Ishikawa (cell line): ENCODE results near the gene CEP135.

Experiments
- CEBPB ChIP-seq: IDR thresholded peaks from 2 replicates; pipeline ENCODE4 v1.6.1; 2012
- CREB1 ChIP-seq: IDR thresholded peaks from 2 replicates; pipeline ENCODE4 v1.6.1; 2012; ENCODE audit warnings: low read depth
- EGR1 ChIP-seq: IDR thresholded peaks from 2 replicates; pipeline ENCODE4 v1.6.1; 2012
- EP300 ChIP-seq: IDR thresholded peaks from 2 replicates; pipeline ENCODE4 v1.6.1; 2012; ENCODE audit warnings: borderline replicate concordance
- FOXM1 ChIP-seq: IDR thresholded peaks from 2 replicates; pipeline ENCODE4 v1.6.1; 2012; ENCODE audit warnings: low read depth, borderline replicate concordance
- NFIC ChIP-seq: IDR thresholded peaks from 2 replicates; pipeline ENCODE4 v1.6.1; 2012
- RAD21 ChIP-seq: IDR thresholded peaks from 2 replicates; pipeline ENCODE4 v1.6.1; 2012; ENCODE audit warnings: low read depth
- TAF1 ChIP-seq: IDR thresholded peaks from 2 replicates; pipeline ENCODE4 v1.6.1; 2012; ENCODE audit warnings: low read depth, mild to moderate bottlenecking
- TCF12 ChIP-seq: IDR thresholded peaks from 2 replicates; pipeline ENCODE4 v1.6.1; 2012; ENCODE audit warnings: low read depth
- TEAD4 ChIP-seq: IDR thresholded peaks from 2 replicates; pipeline ENCODE4 v1.6.1; 2012
- YY1 ChIP-seq: IDR thresholded peaks from 2 replicates; pipeline ENCODE4 v1.6.1; 2012; ENCODE audit warnings: low read depth
- ZBTB7A ChIP-seq: IDR thresholded peaks from 2 replicates; pipeline ENCODE4 v1.6.1; 2012; ENCODE audit warnings: low read depth
- TF ChIP-seq, protein P1 (sequence below): IDR thresholded peaks from 2 replicates; pipeline ENCODE4 v1.6.1; 2012; ENCODE audit warnings: low read depth, mild to moderate bottlenecking
- TF ChIP-seq, protein P2 (sequence below): IDR thresholded peaks from 2 replicates; pipeline ENCODE4 v1.6.1; 2012
- TF ChIP-seq, protein P3 (sequence below): IDR thresholded peaks from 2 replicates; pipeline ENCODE4 v1.6.1; 2012

Gene CEP135

DNA sequence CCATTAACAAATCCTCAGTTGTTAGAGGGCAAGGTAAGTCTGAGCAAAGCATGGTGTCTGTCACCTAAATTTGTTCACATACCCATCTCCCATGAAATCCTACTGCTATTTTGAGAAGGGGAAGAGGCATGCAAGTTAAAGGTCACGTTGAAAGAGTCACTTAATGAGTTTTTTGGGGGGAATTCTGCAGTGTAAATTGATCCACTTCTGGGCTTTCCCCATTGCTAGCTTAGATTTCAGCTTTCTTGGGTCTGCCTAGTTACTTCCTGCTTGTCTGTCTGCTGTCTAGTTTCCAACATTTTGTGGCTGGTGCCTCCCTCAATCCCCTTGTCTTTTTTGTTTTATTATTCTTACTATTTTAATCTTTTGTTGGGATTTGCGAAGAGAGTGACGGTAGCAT is 32.0 kb downstream of the CEP135 start:
- TF ChIP-seq FOXM1 (no peak), ZBTB7A (no peak), NFIC (no peak), YY1 (no peak), CREB1 (no peak), RAD21 (no peak), CEBPB (no peak), EGR1 (no peak), TEAD4 (no peak)

DNA sequence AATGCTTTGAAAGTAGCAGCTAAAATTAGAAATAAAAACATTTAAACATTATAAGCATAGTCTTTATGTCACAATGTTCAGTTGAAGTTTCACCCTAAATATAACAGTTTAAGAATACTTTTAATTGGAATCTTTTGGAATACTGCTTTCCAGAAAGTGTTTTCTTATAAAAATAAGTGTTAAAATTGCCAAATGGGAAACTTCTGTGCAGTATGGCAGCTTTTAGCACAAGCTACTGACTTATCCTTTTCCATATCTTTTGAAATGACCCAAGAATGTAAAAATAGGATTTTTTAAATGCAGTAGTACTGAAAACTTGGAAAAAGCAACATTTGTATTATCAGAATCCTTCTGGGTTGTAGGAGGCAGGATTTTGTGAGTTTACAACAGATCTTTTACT is 34.2 kb downstream of the CEP135 start:
- TF ChIP-seq, protein P1, sequence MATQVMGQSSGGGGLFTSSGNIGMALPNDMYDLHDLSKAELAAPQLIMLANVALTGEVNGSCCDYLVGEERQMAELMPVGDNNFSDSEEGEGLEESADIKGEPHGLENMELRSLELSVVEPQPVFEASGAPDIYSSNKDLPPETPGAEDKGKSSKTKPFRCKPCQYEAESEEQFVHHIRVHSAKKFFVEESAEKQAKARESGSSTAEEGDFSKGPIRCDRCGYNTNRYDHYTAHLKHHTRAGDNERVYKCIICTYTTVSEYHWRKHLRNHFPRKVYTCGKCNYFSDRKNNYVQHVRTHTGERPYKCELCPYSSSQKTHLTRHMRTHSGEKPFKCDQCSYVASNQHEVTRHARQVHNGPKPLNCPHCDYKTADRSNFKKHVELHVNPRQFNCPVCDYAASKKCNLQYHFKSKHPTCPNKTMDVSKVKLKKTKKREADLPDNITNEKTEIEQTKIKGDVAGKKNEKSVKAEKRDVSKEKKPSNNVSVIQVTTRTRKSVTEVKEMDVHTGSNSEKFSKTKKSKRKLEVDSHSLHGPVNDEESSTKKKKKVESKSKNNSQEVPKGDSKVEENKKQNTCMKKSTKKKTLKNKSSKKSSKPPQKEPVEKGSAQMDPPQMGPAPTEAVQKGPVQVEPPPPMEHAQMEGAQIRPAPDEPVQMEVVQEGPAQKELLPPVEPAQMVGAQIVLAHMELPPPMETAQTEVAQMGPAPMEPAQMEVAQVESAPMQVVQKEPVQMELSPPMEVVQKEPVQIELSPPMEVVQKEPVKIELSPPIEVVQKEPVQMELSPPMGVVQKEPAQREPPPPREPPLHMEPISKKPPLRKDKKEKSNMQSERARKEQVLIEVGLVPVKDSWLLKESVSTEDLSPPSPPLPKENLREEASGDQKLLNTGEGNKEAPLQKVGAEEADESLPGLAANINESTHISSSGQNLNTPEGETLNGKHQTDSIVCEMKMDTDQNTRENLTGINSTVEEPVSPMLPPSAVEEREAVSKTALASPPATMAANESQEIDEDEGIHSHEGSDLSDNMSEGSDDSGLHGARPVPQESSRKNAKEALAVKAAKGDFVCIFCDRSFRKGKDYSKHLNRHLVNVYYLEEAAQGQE, result no peak
- TF ChIP-seq TAF1 (no peak), NFIC (no peak), TEAD4 (no peak), TCF12 (no peak), YY1 (no peak), EGR1 (no peak), RAD21 (no peak), EP300 (no peak), FOXM1 (no peak)
- TF ChIP-seq, protein P2, sequence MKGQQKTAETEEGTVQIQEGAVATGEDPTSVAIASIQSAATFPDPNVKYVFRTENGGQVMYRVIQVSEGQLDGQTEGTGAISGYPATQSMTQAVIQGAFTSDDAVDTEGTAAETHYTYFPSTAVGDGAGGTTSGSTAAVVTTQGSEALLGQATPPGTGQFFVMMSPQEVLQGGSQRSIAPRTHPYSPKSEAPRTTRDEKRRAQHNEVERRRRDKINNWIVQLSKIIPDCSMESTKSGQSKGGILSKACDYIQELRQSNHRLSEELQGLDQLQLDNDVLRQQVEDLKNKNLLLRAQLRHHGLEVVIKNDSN, result no peak

DNA sequence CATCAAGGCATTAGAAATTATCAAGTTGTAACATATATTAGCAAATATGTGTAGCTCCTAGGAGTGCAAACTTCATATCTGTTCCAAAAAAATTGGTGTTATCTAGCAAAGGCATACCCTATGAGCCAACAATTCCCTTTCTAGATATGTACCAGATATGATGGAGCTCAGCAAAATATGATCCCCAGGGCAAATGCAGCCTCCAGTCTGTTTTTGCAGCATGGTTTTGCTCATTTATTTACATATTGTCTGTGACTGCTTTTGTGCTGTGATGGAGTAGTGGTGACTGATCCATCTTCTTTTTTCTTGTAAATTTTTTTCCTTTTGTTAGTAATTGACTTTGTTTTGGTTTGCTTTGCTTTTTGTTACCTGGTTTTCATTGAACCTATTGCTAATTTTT is 41.0 kb downstream of the CEP135 start:
- TF ChIP-seq EGR1 (no peak), RAD21 (no peak), YY1 (no peak), CREB1 (no peak), FOXM1 (no peak), NFIC (no peak), CEBPB (no peak), TAF1 (no peak), TCF12 (no peak), ZBTB7A (no peak), EP300 (no peak), TEAD4 (no peak)
- TF ChIP-seq, protein P3, sequence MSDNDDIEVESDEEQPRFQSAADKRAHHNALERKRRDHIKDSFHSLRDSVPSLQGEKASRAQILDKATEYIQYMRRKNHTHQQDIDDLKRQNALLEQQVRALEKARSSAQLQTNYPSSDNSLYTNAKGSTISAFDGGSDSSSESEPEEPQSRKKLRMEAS, result no peak
- TF ChIP-seq, protein P1, result no peak
- TF ChIP-seq, protein P2, result no peak

DNA sequence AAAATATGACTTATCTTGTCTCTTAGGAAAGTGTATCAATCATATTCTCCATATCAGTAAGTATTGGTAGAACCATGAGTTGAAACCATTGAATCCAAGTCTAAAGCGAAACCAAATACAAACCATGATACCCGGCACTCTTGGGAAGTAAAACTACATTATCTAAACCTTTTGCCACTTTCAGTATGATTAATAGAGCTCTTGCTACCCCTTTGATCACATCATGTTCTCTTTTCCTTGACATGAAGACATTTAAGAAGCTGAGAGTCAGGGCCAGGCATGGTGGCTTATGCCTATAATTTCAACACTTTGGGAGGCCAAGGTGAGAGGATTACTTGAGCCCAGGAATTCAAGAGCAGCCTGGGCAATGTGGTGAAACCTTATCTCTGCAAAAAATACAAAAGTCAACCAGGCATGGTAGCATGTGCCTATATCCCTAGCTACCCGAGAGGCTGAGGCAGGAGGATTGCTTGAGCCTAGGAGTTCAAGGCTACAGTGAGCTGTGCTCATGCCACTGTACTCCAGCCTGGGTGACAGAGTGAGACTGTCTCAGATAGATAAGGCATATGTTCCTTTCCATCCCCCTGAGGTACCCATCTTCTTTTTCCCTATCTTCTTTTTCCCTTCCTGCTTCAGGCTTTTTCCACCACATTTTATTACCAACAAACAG is 45.4 kb downstream of the CEP135 start:
- no peak for TF ChIP-seq ZBTB7A
- TF ChIP-seq CREB1, result no peak
- no peak for TF ChIP-seq TCF12

DNA sequence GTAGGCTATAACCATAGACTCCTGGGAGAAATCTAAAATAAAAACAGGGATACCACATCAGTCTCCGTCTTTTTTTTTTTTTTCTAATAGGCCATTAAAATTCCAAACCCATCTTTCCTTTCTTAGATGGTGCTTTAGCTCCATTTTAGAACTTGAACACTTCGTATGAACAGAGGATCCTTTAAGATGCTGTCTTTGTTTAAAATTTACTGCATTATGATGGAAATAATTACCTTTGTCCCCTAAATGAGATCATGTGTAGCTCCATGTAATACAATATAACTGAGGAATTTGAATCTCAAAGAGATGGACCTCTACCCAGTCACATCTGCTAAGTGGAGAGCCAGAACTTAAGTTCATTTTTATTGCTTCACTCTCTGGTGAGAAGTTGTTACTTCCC is 47.9 kb downstream of the CEP135 start:
- TF ChIP-seq TAF1 (no peak), TCF12 (no peak), NFIC (no peak), TEAD4 (no peak), FOXM1 (no peak), ZBTB7A (no peak), EP300 (no peak), YY1 (no peak), RAD21 (no peak), EGR1 (no peak), CREB1 (no peak), CEBPB (no peak)
- TF ChIP-seq, protein P1, result no peak
- TF ChIP-seq, protein P3, result no peak
- TF ChIP-seq, protein P2, result no peak
